Occipital lobe (tissue), 2 donors: ENCODE measurements around the gene SAMD4A. TPM values are rescaled to one million over a fixed set of nuclear protein-coding genes. Genes with fewer than 3 reads are reported as not detected.
"Not testable (repeated sequence)": the region's sequence is repeated elsewhere in the genome, so short reads cannot be mapped to it uniquely, and the experiment has no call there.

ENCODE experiments used
- DNase-seq: peaks from one replicate; lab custom pipeline; 2025; lab: John Stamatoyannopoulos, UW
- total RNA-seq: library from RNA; depleted of rRNA; stranded (reverse); fragments of >200 nt; gene quantifications from one replicate; pipeline ENCODE4 v1.2.3, GENCODE V29; 2014

SAMD4A gene
- total RNA-seq, 1 donor from 2014 or later, result 17.3 TPM

DNA sequence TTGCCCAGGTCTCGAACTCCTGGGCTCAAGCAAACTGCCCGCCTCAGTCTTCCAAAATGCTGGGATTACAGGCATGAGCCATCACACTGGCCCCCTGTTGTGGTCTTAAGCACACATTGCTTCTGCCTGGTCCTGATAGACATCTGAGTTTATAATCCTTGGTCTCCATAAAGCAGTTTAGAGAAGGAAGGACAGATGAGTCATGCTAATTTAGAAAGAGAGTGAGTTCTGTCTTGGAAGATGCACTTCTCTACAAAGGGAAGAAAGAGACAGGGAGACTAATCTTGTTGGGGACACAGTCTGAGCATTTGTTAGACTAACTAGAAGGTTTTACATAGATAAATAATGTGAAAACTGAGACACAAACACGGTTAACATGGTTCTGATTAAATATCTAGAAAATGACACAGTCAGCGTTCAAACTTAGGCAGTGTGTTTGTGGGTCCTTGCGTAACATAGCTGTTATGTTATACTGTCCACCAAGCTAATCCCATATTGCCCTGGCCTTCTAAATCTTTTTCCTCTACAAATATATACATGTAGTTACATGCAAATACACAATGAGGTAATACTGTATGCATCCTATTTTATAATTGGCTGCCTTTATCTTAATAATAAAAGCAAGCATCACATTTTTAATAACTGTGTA, 31.0 kb downstream of the SAMD4A start:
- DNase-seq, result no peak

DNA sequence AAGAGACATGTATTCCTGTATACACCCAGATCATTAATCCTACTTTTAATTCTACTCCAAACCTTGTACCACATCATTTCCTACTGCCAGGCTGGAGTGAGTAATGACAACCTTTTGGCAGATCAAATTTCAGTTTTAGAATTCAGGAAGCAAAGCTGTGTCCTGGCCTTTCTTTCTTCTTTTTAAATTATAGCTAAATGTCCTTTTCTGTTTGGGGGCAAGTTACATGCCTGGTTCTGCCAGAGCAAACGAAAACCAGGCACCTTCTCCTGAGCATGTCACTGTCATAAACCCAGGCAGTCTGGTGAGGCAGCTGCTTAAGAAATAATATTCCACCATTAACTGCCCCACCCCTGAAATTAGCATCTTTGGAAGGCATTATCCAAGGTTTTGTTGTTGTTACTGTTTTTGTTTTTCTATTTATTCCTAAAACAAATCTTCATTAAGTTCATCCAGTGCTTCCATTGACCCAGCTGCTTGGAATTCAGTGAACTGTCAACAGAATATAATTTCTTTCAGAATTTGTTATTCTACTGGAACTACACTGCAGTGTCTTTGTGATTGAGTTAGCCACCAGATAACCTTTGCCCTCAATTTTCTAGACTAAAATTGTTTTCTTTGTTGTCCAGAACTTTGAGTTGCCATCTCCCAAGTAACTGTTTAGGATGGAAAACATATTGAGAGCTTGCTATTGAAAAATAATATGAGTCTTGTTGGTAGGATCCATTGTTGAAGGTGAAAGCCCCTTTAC, 33.2 kb downstream of the SAMD4A start:
- no peak for DNase-seq

DNA sequence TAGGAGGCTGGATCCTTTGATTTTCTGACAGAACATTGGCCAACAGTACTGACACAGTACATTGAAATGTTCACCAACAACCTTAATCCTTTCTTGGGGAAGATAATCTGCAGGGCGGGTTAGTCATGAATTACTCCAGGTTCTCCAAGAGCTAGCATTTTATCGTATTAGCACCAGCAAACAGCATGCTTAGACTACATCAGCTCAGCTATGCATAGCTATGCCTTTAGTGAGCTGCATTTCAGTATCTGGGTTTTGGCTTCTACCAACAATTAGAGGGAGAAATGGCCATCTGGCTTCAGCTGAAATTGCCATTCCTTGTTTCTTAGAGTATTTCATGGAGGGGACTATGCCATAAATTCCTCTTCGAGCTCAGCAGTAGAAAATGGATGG, 33.8 kb downstream of the SAMD4A start:
- no peak for DNase-seq

DNA sequence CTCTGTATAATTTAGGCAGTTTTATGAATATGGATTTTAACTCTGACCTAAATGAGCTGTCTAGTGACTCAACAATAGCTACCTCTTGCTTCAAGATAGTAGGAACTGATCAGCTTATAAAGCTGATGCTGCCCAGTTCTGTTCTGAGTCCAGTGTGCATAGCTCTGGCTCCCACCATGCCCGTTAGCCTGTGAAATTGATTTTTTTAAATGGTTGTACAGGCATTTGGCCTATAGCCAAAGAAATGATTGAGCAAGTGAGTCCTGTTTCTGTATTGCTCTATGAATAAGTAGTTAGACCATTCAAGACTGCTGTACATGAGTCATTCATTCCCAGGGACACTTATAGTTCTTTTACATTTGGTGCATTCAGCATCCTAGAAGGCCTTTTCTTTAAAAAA, 36.4 kb downstream of the SAMD4A start:
- no peak for DNase-seq

DNA sequence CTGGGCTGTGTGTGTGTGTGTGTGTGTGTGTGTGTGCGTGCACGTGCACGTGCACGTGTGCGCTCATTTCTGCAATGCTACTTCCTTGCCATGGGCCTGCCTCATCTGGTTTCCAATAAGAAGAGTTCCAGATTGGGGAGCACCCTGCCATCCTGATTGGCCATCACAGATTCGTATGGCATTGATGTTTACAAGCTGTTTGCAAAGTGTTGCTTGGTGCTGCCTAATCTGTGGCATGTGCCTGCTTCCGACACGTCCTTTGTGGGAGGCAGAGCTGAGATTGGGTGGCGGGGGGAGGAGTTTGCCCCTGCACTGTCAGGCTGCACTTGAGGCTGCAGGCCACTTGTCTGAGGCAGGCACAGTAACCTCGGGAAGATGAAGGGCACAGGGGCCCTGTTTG, 39.2 kb downstream of the SAMD4A start:
- DNase-seq, result no peak

DNA sequence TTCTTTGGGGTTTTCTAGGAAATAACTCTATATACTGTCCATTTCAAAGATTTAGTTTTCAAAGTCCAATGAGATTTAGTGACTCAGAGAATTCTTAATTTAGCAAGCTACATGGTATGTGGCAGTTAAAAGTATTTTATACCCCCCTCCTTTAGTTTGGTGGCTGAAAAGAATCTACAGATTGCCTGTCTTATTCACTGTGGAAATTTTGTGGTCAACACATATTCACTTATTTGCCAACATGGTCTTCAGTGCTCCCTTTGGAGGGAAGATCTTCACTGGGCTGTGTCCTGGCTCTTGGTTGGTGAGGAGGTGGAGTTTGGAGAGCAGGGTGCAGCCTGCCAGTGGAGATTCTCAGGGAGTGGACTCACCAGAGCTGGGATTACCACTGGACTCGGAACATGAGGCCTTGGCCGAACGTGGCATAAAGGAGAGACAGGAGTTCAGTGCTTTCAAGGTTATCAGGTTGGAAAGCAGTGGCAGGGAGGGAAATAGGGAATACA, 39.8 kb downstream of the SAMD4A start:
- no peak for DNase-seq

DNA sequence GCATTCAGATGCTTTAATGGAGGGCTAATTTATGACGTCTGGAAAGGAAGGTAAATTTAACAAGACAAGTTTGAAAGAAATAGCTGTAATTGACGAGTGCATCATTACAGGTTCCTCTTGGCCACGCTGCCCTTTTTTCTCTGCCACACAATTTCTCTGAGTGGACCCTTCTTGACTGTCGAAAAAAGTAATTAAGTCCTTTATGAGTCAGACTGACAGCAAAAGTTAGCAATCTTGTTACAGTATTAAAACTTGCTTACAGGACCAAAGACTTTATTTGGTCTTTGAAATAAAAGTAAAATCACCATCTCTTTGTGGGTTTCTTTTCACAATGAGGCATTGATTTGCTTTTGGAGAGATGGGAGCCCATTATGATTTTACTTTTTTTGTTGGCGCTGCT, 42.6 kb downstream of the SAMD4A start:
- no peak for DNase-seq

DNA sequence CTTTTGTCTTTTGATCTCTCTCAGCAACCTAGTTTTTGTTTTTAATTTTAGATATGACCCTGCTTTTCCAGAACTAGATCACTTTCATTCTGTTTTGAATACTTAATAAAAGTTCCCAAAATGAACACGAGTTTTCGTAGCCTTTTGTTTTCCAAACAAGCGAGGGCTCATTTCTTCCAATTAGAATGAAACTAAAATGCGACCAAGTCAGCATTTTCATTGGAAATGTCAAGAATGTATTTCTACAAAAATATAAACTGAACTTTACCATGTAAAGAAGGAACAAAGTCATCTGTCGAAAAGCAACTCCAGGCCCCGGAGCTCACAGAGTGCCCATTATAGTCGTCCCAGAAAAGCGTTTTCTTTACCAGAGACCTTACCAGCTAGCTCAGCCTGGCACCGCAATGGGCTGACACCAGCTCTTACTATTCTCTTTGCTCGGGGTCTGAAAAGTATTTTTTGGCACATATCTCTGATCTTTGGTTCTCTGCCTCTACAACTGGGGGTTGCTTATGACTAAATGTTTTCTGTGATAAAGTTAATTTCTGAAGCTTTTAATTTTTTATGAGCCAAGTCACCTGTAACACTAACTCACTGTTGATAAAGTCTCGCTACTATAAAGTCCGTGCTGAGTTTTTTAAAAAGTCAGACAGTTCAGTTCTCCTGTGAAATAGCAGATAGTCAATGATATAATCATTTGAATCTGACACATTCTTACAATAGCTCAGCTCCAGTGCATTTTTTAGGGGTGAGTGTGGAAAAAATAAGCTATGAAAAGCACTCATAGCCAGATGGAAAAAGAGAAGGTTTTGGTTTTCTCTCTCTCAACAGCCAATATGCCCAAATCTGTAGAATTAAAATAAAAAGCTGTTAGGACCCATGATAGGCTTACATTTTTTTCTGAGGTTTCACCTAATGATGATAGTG, 43.4 kb downstream of the SAMD4A start:
- DNase-seq, result no peak

DNA sequence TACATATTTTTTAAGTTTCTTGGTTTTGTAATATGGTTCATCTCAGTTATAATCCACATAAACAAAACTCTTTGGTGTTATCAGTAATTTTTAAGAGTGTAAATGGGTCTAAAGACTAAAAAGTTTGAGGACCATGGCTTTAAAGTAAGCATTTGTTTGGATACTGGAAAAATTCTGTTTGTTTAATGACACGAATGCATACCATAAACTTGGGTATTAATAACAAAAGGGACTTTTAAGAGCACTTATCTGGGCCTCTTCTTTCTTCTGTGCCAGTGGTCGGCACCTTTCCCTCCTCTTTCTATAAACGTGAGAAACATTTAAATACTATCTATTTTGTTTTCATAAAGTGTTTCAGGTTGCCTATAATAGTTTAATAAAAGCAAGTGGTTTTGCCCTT, 47.4 kb downstream of the SAMD4A start:
- DNase-seq, result no peak

DNA sequence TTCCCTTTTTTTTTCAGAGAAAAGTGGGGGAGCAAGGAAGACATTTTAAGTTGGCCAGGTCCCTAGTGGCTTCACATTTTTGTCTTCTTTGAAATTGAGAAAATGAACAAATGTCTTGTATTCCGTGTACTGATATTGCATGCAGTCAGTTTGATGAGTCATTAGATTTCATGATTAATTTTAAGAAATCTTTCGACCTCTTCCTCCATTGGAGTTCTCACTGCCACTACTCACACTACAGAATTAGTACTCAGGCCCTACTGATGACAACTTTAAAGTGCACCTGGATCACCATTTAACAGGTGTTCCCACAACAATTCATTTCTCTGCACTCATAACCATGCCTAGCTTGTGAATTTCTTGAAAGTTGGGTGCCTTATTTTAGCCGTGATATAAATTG, 50.5 kb downstream of the SAMD4A start:
- DNase-seq, result no peak

DNA sequence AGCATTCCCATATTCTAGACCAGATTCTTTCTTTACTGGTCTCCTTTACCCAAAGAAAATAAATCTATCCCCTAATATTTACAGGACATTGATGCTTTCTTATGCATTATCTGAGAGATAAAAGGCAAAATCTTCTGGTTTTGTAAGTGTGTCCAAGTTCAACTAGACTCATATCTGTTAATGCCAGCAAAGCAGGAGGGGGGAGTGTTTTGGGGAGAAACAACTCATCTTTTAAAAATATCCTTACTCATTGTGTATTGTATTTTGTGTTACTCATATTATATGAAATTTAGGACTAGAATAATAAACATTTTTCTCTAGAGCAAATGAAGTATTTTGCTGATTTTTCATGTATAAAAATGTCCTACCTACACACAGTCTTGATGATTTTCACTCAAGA, 54.8 kb downstream of the SAMD4A start:
- DNase-seq, result no peak

DNA sequence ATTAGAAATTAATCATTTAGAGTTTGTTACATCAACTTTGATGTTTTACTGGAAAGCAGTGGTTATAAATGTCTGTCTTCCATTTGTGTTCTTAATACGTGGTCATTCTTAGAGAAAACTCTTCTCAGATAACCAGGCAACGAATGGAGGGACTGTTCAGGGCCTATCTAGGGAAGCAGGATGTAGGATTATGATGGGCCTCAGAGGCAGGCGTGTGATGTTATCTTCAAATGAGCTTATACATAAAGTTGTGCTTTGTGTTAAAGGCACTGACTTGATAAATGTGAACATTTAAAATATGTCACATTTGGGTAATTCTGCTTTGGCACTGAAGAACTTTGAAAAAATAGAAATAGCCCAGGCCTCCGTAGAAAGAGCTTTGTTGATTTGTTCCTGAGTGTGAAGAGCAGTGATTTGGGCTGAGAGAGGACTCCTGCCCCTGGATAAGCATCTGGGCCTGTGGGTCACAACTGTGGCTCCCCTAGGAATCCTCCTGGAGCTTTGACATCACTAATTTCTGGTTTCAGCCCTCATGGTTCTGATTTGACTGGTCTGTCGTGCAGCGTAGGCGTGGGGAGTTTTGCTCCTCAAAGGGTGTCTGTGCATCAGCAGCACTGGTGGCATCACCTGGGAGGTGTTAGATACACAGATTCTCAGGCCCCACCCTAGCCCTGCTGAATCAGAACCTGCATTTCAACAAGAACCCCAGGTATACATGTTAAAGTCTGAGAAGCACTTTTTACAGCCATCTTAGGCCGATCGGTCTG, 55.4 kb downstream of the SAMD4A start:
- DNase-seq, result no peak

DNA sequence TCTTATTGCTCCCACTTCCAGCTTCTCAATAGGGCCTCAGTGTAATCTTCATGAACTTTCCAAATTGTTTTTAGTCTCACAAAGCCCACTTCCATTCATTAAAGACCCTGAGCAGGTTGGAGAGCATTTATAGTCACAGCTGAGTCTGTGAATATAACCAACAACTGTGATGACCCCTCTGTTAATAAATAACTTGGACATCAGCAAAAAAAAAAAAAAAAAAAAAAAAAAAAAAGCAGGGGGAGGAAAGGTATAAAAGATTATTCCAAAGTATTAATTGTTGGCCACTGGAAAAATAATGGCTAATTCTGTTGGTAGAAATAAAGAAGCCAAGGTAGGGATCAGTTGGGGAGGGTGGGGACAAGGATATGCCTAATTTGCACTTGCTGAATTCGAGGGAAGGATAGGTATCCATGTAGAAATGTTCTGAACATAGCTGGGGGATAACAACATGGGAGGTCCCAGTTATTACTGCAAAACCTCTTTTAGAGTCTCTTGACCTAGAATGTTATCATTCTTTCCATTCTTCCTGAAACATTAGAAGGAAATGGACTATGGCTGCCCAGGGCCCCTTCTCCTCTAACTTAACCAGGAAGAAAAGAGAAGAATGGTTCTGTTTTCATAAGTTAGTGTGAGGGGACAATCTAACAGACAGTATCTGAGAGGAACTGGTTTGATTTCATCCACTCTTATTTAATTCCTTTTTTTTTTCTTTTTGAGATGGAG, 56.5 kb downstream of the SAMD4A start:
- DNase-seq, result no peak

DNA sequence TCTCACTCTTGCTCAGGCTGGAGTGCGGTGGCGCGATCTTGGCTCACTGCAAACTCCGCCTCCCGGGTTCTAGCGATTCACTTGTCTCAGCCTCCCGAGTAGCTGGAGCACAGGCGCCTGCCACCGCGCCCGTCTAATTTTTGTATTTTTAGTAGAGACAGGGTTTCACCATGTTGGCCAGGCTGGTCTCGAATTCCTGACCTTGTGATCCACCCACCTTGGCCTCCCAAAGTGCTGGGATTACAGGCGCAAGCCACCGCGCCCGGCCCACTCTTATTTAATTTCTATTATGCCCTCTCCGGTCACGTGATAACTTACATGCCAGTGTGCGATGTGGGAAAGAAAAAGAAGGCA, 57.1 kb downstream of the SAMD4A start:
- not testable (repeated sequence) for DNase-seq

DNA sequence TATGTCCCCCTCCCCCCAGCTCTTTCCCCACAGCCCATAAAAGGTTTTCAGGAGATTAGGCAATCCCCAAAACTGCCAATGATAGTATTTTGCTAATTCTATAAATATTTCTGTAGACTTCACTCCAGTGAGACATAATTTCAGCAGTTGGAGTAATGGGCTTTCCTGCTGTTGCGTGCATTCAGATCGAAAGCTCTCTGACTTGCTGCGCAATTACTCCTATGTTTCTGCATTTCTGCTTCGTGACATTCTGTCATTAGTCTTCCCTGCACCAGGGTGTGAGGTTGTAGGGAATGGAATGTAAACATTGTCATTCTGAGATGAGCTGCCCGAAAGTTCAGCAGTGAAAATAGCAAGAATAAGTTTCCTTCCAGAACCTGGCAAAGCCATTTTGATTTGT, 58.2 kb downstream of the SAMD4A start:
- no peak for DNase-seq

DNA sequence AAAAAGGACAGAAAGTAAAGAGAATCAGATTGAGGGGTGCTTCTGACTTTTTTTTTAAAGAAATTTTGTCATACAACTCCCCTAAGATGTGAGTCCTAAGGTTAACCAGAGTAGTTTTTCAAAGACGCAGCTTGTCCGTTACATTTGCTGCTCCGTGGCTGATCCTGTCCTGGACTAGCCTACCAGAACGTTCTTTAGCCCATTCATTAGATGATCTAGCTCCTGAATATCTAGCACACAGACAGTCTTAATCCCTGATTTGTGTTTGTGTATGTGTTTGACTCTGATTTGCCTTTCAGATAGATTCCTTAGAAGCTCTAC, 60.3 kb downstream of the SAMD4A start:
- no peak for DNase-seq

DNA sequence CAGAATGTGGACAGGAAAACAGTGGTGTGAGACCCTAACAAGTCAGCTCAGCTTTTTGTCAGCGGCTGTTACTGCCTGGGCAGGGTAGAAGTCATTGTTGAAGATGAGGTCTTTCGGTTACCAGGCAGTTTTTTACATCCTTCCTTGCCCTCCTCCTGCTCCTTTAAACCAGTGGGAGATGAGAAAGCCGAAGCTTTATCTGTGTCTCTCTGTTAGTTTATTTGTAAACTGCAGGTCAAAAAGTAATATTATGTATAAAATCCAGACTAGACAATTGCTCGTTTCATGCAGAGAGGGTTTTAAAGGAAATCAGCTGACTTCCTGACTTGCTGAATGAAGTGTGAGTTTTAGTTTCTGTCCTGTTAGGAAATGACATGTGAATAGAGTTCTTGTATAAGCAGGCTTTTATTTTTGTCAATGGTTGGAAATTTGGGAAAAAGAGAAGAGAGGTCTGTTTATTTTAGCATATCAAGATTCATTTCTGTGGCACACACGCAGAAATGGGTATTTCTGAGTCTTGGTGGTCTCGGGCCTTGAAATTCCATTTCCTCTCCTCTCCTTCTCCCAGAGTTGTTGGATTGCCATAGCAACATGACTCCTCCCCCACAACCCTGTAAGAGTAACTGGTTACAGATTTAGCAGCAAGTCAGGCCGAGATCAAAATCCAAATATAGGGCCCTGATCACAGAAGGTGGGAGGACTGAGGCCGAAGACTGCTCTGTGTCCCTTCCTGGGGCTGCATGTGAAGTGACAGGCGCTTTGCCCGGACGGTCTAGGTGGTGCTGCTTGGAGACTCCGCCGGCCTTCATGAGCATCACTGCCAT, 60.8 kb downstream of the SAMD4A start:
- no peak for DNase-seq

DNA sequence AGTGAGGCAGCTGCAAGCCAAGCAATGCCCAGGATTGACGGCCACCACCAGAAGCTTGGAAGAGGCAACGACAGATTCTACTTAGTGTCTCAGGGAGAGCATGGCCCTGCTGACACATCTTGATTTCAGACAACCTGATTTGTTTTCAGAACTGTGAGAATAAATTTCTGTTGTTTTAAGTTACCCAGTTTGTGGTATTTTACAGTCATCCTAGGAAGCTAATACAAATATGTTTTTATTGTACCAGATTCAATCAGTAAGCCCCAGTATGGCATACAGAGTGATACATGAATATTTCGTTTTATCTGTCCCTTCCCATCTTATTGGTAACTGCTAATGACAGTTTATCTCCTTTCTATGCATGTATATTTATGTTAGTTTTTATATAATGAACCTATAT, 62.3 kb downstream of the SAMD4A start:
- DNase-seq, result no peak

DNA sequence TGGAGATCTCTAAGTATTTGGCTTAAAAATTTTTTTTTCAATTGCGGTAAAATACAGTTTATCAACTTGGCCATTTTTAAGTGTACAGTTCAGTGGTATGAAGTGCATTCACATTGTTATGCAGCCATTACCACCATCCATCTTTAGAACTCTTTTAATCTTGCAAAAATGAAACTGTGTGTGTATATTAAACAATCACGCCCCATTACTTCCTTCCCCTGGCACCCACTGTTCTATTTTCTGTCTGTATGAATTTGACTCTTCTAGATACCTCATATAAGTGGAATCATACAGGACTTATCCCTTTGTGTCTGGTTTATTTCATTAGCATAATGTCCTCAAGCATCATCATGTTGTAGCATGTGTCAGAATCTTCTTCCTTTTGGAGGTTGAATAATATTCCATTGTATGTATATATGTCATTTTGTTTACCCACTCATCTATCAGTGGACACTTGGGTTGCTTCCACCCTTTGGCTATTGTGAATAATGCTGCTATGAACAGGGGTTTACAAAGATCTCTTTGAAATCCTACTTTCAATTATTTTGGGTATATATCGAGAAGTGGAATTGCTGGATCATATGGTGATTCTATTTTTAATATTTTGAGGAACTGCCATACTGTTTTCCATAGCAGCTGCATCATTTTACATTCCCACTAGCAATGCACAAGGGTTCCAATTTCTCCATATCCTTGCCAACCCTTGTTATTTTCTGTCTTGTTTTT, 62.9 kb downstream of the SAMD4A start:
- DNase-seq, result no peak
